ENCODE measurements around the gene GPC6.

- TF ChIP-seq CTCF (IDR thresholded peaks at IDR 0.05; ENCODE audit: poor library complexity) = no peak
- TF ChIP-seq EZH2phosphoT487 (IDR thresholded peaks at IDR 0.05; ENCODE audit: low read depth, severe bottlenecking, unreplicated experiment) = no peak
- TF ChIP-seq EZH2 (IDR thresholded peaks at IDR 0.05; ENCODE audit: borderline replicate concordance) = no peak
These were observed 1007.2 kb downstream of the GPC6 start for GRCh38 chr13:94233837-94234236.
